Measurements from ENCODE around the gene SPRING1.

- TF ChIP-seq CTCF (IDR thresholded peaks at IDR 0.05; ENCODE audit: poor library complexity) (no peak), EZH2 (IDR thresholded peaks at IDR 0.05; ENCODE audit: borderline replicate concordance) (no peak)
Observed at GRCh38 chr12:116695464-116695725, 42.5 kb downstream of the SPRING1 start.

Data from hepatocyte (in vitro differentiated cells).